ENCODE data around the gene ANKRD39. TPM values are rescaled to one million over a fixed set of nuclear protein-coding genes. Genes with fewer than 3 reads are reported as not detected.

Gene ANKRD39
- total RNA-seq, 1 donor from 2014 or later: 5.6 TPM

DNA sequence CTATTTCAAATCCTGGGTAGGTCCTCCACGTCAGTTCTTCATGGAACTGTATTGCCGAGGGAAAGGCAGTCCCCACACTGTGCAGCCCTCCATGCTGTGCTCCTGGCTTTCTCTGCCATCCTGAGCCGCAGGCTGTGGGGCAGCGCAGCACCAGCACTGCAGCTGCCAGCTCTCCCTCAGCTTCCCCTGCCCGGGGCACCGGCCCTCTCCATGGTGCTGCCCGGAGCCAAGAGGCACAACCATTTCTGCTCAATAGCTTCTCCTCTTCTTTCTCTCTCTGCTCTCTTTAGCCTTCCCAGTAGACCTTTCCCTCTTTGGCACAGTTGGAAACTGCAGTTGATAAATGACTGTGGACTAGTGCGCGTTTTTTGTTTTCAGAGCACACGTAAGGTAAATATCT, 26.1 kb downstream of the ANKRD39 start:
- no peak for DNase-seq (ENCODE audit: low read depth in 2 of 2)

DNA sequence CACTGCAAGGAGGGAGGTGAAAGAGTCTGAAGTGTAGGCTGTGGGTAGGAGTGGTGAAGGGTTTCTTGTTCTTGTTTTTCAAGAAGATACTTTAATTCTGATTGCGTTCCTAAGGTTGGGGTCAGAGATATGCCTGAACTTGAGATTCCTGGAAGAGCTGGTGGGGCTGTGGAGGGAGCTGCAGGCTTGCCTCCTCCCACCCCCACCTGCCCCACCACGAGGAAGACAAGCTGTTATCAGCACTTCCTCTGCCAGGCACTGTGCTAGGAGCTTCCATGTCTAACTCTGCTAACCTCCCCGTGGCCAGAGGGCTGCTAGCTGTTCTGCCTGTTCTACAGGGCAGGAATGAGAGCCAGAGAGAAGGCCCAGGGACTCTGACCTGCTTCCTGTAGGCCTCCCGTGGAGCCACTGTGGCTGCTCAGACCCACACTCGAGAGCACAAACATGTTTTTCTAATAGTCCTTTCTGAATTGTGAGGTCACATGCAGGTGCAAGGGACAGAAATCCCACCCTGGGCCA, 27.7 kb downstream of the ANKRD39 start:
- no peak for DNase-seq (ENCODE audit: low read depth in 2 of 2)

GRCh38 chr2:96828874-96829273, 28.9 kb downstream of the ANKRD39 start:
- no peak for DNase-seq (ENCODE audit: low read depth in 2 of 2)

- no peak for DNase-seq (ENCODE audit: low read depth in 2 of 2)
Measured at GRCh38 chr2:96828436-96828835, 29.4 kb downstream of the ANKRD39 start.

- no peak for DNase-seq (ENCODE audit: low read depth in 2 of 2)
Measured at GRCh38 chr2:96826546-96827278, 31.1 kb downstream of the ANKRD39 start.

- DNase-seq (ENCODE audit: low read depth in 2 of 2): no peak
Measured at GRCh38 chr2:96825057-96825456, 32.8 kb downstream of the ANKRD39 start.

- no peak for DNase-seq (ENCODE audit: low read depth in 2 of 2)
Measured at GRCh38 chr2:96824079-96824870, 33.5 kb downstream of the ANKRD39 start.

- DNase-seq (ENCODE audit: low read depth in 2 of 2): no peak
Measured at GRCh38 chr2:96823198-96823597, 34.6 kb downstream of the ANKRD39 start.

- DNase-seq (ENCODE audit: low read depth in 2 of 2): no peak
Measured at GRCh38 chr2:96822786-96823185, 35.0 kb downstream of the ANKRD39 start.

GRCh38 chr2:96821113-96821675, 36.6 kb downstream of the ANKRD39 start:
- DNase-seq (ENCODE audit: low read depth in 2 of 2): no peak

DNA sequence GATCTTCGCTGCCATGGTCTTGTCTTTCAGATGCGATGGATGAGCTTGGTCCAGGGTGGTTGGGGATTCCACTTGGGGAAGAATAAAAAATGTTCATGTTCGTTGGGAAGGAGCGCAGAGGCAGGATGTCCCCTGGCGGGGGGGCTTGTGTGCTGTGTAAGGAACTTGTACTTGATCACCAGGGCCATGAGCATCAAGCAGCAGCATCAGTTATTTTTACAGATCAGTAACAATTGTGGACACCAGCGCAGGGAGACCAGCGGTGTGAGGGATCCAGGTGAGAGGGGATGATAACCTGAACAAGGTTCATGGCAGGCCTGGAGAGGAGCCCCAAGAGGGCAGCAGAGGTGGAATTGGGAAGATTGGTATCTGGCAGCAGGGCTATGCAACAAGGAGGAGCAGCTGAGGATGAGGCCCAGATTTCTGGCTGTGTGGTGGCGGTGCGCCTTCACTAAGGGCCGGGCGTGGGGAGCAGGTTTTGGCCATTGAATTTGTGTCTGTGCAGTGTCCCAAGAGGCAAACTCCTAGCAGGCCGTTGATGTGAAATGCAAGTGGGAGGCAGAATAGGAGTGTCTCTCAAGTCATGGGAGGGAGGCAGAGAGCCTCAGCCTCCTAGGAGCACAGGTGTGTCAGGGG, 37.8 kb downstream of the ANKRD39 start:
- DNase-seq (ENCODE audit: low read depth in 2 of 2): no peak

- no peak for DNase-seq (ENCODE audit: low read depth in 2 of 2)
Measured at GRCh38 chr2:96819128-96819875, 38.5 kb downstream of the ANKRD39 start.

GRCh38 chr2:96817882-96818281, 39.9 kb downstream of the ANKRD39 start:
- DNase-seq (ENCODE audit: low read depth in 2 of 2): no peak

- peak in 1 of 2 donors; percentile 39 for DNase-seq (ENCODE audit: low read depth in 2 of 2)
Measured at GRCh38 chr2:96816836-96817702, 40.7 kb downstream of the ANKRD39 start.

- DNase-seq (ENCODE audit: low read depth in 2 of 2): peak; percentile 73 to 96
Measured at GRCh38 chr2:96816127-96816835, 41.5 kb downstream of the ANKRD39 start, which contains the start of gene CNNM3. TSS of gene CNNM3 (plus strand) at chr2:96816268. CDS start at chr2:96816278, 10 bp downstream.

GRCh38 chr2:96815326-96816126, 42.3 kb downstream of the ANKRD39 start:
- peak; percentile 10 to 11 for DNase-seq (ENCODE audit: low read depth in 2 of 2)

DNA sequence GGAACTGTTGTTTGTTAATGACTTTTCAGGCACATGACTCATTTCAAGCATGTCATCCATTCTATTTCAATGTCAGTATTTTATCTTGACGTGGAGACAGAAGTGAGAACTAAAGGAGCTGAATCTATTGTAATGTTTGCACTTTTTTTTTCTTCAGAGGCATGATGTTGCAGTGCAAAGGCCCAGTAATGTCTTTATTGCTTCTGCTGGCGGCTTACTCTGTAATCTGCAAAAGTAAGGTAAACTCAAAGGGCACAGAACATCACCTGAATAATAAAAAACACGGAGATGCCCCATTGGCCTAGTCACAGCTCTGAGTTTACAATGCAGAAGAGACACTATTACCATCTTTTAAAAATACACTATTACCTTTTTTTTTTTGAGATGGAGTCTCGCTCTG, 44.2 kb downstream of the ANKRD39 start:
- no peak for DNase-seq (ENCODE audit: low read depth in 2 of 2)

GRCh38 chr2:96811917-96812316, 45.9 kb downstream of the ANKRD39 start:
- no peak for DNase-seq (ENCODE audit: low read depth in 2 of 2)
